K562 (cell line): ENCODE data around the gene TTLL11. TPM values are rescaled to one million over a fixed set of nuclear protein-coding genes. Genes with fewer than 3 reads are reported as not detected.

ENCODE experiments used
- ATAC-seq: fragments of 200-7000 bp; cut with Tn5 transposase; 3 replicates; pipeline ENCODE4 v1.9.1; 2020; ENCODE audit warnings: moderate library complexity
- BruUV-seq: library from RNA; stranded (reverse); fragments of 400-500 nt; replicated peaks from 2 replicates; lab custom pipeline; 2021; lab: Mats Ljungman, UMichigan
- CTCF ChIA-PET: fragments of 300-600 bp; formaldehyde crosslinking; extraction: SDS; loops from one replicate; lab custom pipeline; 2021; ENCODE audit warnings: low intra/inter-chr PET ratio; lab: Yijun Ruan, JAX
- POLR2A ChIA-PET: fragments of 300-600, 350-650 bp; sonication (Branson Sonifier 250); formaldehyde crosslinking; extraction: SDS; loops from one replicate; lab custom pipeline; 2021; ENCODE audit warnings: antibody characterized with exemption, inconsistent platforms; lab: Yijun Ruan, JAX
- DNase-seq, 4 experiments: peaks; one replicate each; pipeline versions ENCODE4 v3.0.0 to v3.0.0-alpha.2; 2011 to 2018; ENCODE audit warnings: low spot score in 3 of 4, mixed read lengths in 3 of 4; ENCODE audit errors: extremely low read depth in 1 of 4
- FAIRE-seq: peaks from 2 replicates; lab custom pipeline; 2011; peaks lifted over from hg19 to GRCh38; lab: Jason Lieb, UNC
- H2AFZ ChIP-seq: 2 replicates; pipeline ENCODE4 v1.6.0; 2011; ENCODE audit warnings: low read depth, low read length, control low read depth, inconsistent platforms
- H3K27ac ChIP-seq: fragments of 200-600 bp; 3 replicates; pipeline ENCODE4 v1.8.0; 2011; ENCODE audit warnings: low read depth, mild to moderate bottlenecking, control low read depth, inconsistent platforms, low read length, moderate library complexity, mixed read lengths; ENCODE audit errors: extremely low read depth
- H3K27me3 ChIP-seq, 2 experiments: fragments of 300-600 bp in 1 of 2; 2 replicates in 1 of 2; 3 replicates in 1 of 2; pipeline versions ENCODE4 v1.6.0 to v1.8.0; 2011; ENCODE audit warnings: inconsistent platforms in 2 of 2, low read length in 2 of 2, mild to moderate bottlenecking in 1 of 2, mixed read lengths in 1 of 2, moderate library complexity in 1 of 2; ENCODE audit not compliant: control insufficient read depth in 2 of 2, insufficient read depth in 2 of 2
- H3K36me3 ChIP-seq: fragments of 300-600 bp; 3 replicates; pipeline ENCODE4 v1.8.0; 2011; ENCODE audit warnings: mild to moderate bottlenecking, low read length, inconsistent platforms; ENCODE audit not compliant: control insufficient read depth, insufficient read depth
- H3K4me1 ChIP-seq, 2 experiments: fragments of 200-600 bp in 1 of 2; replicated peaks in 1 of 2; 2 replicates in 1 of 2; 3 replicates in 1 of 2; pipeline versions ENCODE4 v1.5.1 to v1.8.0; 2011; ENCODE audit warnings: inconsistent platforms in 2 of 2, low read length in 2 of 2, mild to moderate bottlenecking in 1 of 2, mixed read lengths in 1 of 2, moderate library complexity in 1 of 2; ENCODE audit not compliant: control insufficient read depth in 2 of 2, insufficient read depth in 2 of 2
- H3K4me2 ChIP-seq: 2 replicates; pipeline ENCODE4 v1.6.1; 2011; ENCODE audit warnings: low read length, control low read depth, inconsistent platforms, mixed read lengths; ENCODE audit not compliant: insufficient read depth
- H3K4me3 ChIP-seq: fragments of 200-600 bp; sonication (generic), shearing (Covaris generic); 2 replicates; pipeline ENCODE4 v1.5.1; 2016; ENCODE audit warnings: control low read depth, inconsistent platforms
- H3K79me2 ChIP-seq: fragments of 200-600 bp; 3 replicates; pipeline ENCODE4 v1.8.0; 2011; ENCODE audit warnings: low read length, inconsistent platforms; ENCODE audit not compliant: control insufficient read depth, insufficient read depth
- H3K9ac ChIP-seq, 2 experiments: 2 replicates each; pipeline versions ENCODE4 v1.6.0 to v1.6.1; 2011; ENCODE audit warnings: low read depth in 2 of 2, low read length in 2 of 2, control low read depth in 1 of 2, inconsistent platforms in 1 of 2, mild to moderate bottlenecking in 1 of 2, mixed read lengths in 1 of 2; ENCODE audit not compliant: insufficient read depth in 1 of 2
- H3K9me1 ChIP-seq: one replicate; pipeline ENCODE4 v1.6.0; 2011; ENCODE audit warnings: inconsistent platforms, mild to moderate bottlenecking, low read length, moderate library complexity; ENCODE audit not compliant: control insufficient read depth, insufficient read depth
- H3K9me3 ChIP-seq: replicated peaks from 2 replicates; pipeline ENCODE4 v1.5.1; 2011; ENCODE audit warnings: low read depth, low read length, inconsistent platforms; ENCODE audit not compliant: control insufficient read depth, insufficient read depth
- H4K20me1 ChIP-seq: replicated peaks from 2 replicates; pipeline ENCODE4 v1.6.1; 2011; ENCODE audit warnings: low read length, inconsistent platforms, mixed read lengths; ENCODE audit not compliant: control insufficient read depth, insufficient read depth
- CBX1 ChIP-seq: sonication (generic); IDR thresholded peaks from 2 replicates; pipeline ENCODE4 v1.6.1; 2016; ENCODE audit warnings: antibody characterized with exemption, low read depth, mild to moderate bottlenecking
- FOXA3 ChIP-seq, 2 experiments: fragments of 450-650 bp in 1 of 2; sonication (generic) in 1 of 2; formaldehyde crosslinking; IDR thresholded peaks in 1 of 2; conservative IDR thresholded peaks in 1 of 2; 2 replicates each; pipeline versions ENCODE4 v1.4.0 to v1.8.0; 2020 to 2022; ENCODE audit warnings: mild to moderate bottlenecking in 2 of 2, missing genetic modification reagents in 1 of 2
- GATAD2A ChIP-seq: fragments of 450-650 bp; IDR thresholded peaks from 2 replicates; pipeline ENCODE4 v1.6.1; 2017
- HDAC1 ChIP-seq, 2 experiments: fragments of 450-650 bp; IDR thresholded peaks; 2 replicates each; pipeline ENCODE4 v1.6.1; 2016 to 2017; ENCODE audit warnings: inconsistent platforms in 1 of 2, mild to moderate bottlenecking in 1 of 2, moderate library complexity in 1 of 2
- SMARCA5 ChIP-seq: fragments of 450-650 bp; IDR thresholded peaks from 2 replicates; pipeline ENCODE4 v1.6.1; 2016
- TAF7 ChIP-seq: fragments of 450-650 bp; IDR thresholded peaks from 2 replicates; pipeline ENCODE4 v1.6.1; 2016; ENCODE audit warnings: missing genetic modification characterization, missing compliant biosample characterization
- ZNF436 ChIP-seq: fragments of 250-450, 450-650 bp; sonication (Bioruptor Pico); formaldehyde crosslinking; IDR thresholded peaks from 2 replicates; pipeline ENCODE4 v1.7.0; 2020; ENCODE audit warnings: mild to moderate bottlenecking
- ZNF507 ChIP-seq: conservative IDR thresholded peaks from 2 replicates; pipeline ENCODE4 v1.6.1; 2017; ENCODE audit warnings: missing genetic modification characterization, missing compliant biosample characterization
- WGBS: fragments of 100-300 bp; shearing (Covaris generic); methylation state at CpG from one replicate; pipeline ENCODE4 v1.1.6; 2016; ENCODE audit warnings: low coverage, mixed read lengths; ENCODE audit not compliant: insufficient coverage; ENCODE audit errors: missing lambda C conversion rate; 5-methylcytosine and 5-hydroxymethylcytosine counted together
- in situ Hi-C: fragments of 300-500 bp; cut with MboI; formaldehyde crosslinking; loops from 4 replicates; pipeline ENCODE4 v1.15.0; 2018; ENCODE audit warnings: inconsistent platforms, mixed read lengths
- intact Hi-C: fragments of 100-400 bp; cut with micrococcal nuclease; formaldehyde crosslinking; loops from 2 replicates; pipeline ENCODE4 v1.14.2; 2022
- polyA plus RNA-seq, 8 experiments: library from polyadenylated mRNA; depleted of rRNA in 4 of 8; stranded (reverse) in 5 of 8; unstranded in 3 of 8; fragments of >200 nt; fragmentation: Nextera tagmentation in 2 of 8; fragmentation: Illumina TruSeq in 1 of 8; extraction: Ambion mirVana in 2 of 8; extraction: Trizol in 1 of 8; gene quantifications; 2 replicates each; pipeline versions ENCODE4 v1.2.1 to v1.2.3, GENCODE V29; 2011 to 2014; ENCODE audit warnings: inconsistent platforms in 1 of 8, missing spikeins in 1 of 8
- total RNA-seq, 7 experiments: library from RNA; depleted of rRNA in 6 of 7; stranded (reverse); fragments of >200 nt in 6 of 7; fragmentation: Illumina TruSeq in 2 of 7; extraction: Trizol in 2 of 7; gene quantifications; 2 replicates each; pipeline versions ENCODE4 v1.2.1 to v1.2.3, GENCODE V29; 2011 to 2021; ENCODE audit warnings: low replicate concordance in 1 of 7
- TF ChIP-seq, protein P1 (sequence below), 2 experiments: fragments of 450-650 bp; IDR thresholded peaks; 2 replicates each; pipeline ENCODE4 v1.6.1; 2016; ENCODE audit warnings: mild to moderate bottlenecking in 2 of 2, borderline replicate concordance in 1 of 2, low read depth in 1 of 2, moderate library complexity in 1 of 2

TTLL11 gene
- total and polyA plus RNA-seq, 9 of the 15 experiments (the other 6 are each of a cell fraction or from before 2014, with no cell fraction given): 0.83 to 4.4 (median 2.7) TPM

DNA sequence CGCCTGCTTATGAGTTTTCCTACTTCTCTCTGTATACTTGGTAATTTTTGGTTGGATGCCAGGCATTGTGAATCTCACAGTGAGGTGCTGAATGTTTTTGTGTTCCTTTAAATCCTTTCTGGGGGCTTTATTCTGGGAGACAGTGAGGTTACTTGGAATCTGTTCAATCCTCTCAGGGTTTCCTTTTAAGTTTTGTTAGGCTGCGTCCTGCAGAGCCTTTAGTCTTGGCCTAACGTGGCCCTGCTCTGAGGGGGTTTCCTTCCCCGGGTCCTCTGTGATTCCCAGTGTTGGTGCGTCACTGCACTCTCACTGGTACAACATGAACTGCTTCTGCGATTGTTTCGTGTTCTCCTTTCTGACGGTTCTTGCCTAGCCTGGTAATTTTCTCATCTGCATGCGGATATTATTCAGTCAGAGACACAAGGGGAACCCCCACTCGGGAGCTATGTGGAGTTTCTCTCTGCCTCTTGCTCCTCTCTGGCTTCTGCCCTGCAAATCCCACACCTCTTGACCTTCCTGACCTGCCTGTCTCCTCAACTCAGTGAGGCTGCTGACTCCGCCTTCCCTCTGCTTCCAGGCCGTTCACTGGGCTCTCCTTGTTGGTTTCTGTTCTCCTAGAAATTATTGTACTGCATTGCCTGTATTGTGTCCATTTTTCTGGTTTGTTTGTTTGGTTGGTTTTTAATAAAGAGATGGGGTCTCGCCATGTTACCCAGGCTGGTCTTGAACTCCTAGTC lies 313.6 kb downstream of the TTLL11 start (continued):
- TF ChIP-seq TAF7 (no peak), GATAD2A (no peak), CBX1 (no peak), ZNF436 (CRISPR knock-in tag) (no peak)

DNA sequence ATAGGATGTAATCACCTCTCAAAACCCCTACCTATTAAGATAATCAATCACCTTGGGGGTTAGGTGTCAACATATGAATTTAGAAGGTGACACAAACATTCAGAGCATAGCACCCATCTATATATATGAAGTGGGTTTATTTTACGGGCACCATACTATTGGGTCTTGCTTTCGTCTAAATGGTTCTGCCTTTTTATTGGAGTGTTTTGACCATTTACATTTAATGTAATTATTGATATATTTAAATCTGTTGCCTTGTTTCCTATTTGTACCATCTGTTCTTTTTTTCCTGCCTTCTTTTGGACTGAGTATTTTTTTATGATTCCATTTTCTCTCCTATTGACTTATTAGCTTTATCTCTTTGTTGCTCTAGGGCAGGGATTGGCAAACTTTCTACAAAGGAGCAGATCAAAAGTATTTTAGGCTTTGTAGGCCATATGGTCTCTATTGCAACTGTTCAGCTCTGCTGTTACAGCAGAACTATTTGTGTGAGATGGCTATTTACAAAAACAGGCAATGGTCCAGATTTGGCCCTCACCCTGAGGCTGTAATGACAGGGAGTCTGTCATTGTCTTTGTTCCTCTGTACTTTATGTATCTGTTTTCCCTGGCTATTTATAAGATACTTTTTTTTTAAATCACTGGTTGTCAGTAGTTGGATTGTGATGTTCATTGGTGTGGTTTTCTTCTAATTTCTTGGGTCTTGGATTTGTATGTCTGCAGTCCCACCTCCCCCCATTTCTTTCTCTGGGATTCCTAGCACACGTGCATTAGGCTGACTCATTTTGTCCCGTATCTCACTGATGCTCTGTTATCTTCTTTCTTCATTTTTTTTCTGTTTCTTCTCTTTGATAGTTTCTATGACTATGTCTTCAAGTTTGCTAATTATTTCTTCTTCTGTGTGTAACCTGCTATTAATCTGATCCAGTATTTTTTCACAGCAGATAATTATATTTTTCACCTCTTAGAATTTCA lies 314.6 kb downstream of the TTLL11 start:
- H3K4me2 ChIP-seq: no peak overlapping the region
- H4K20me1 ChIP-seq: no peaks in the 10 kb centered on the region; the same call in 1 of the 2 replicates
- CTCF ChIA-PET: no interaction called here
- H3K79me2 ChIP-seq: no peaks in the 10 kb centered on the region
- no peak for DNase-seq
- intact Hi-C loops (no loop called here), in situ Hi-C loops (no loop called here)
- H3K4me3 ChIP-seq: no peak overlapping the region
- H3K4me1 ChIP-seq: peaks cover 0 to 1% of the 10 kb centered on the region in 2 experiments; a peak in 1 of 5 replicates
- BruUV-seq: no TSS peak
- H3K9ac ChIP-seq: no peak overlapping the region
- 3% methylated on average over 4 of the region's 4 CpGs for WGBS
- TF ChIP-seq SMARCA5: no peak
- peak; percentile 93 for TF ChIP-seq ZNF507
- TF ChIP-seq FOXA3 (CRISPR knock-in tag; conservative IDR thresholded peaks at IDR 0.05 in 1 of 2, IDR thresholded peaks at IDR 0.05 in 1 of 2): no peak
- TF ChIP-seq, protein P1, sequence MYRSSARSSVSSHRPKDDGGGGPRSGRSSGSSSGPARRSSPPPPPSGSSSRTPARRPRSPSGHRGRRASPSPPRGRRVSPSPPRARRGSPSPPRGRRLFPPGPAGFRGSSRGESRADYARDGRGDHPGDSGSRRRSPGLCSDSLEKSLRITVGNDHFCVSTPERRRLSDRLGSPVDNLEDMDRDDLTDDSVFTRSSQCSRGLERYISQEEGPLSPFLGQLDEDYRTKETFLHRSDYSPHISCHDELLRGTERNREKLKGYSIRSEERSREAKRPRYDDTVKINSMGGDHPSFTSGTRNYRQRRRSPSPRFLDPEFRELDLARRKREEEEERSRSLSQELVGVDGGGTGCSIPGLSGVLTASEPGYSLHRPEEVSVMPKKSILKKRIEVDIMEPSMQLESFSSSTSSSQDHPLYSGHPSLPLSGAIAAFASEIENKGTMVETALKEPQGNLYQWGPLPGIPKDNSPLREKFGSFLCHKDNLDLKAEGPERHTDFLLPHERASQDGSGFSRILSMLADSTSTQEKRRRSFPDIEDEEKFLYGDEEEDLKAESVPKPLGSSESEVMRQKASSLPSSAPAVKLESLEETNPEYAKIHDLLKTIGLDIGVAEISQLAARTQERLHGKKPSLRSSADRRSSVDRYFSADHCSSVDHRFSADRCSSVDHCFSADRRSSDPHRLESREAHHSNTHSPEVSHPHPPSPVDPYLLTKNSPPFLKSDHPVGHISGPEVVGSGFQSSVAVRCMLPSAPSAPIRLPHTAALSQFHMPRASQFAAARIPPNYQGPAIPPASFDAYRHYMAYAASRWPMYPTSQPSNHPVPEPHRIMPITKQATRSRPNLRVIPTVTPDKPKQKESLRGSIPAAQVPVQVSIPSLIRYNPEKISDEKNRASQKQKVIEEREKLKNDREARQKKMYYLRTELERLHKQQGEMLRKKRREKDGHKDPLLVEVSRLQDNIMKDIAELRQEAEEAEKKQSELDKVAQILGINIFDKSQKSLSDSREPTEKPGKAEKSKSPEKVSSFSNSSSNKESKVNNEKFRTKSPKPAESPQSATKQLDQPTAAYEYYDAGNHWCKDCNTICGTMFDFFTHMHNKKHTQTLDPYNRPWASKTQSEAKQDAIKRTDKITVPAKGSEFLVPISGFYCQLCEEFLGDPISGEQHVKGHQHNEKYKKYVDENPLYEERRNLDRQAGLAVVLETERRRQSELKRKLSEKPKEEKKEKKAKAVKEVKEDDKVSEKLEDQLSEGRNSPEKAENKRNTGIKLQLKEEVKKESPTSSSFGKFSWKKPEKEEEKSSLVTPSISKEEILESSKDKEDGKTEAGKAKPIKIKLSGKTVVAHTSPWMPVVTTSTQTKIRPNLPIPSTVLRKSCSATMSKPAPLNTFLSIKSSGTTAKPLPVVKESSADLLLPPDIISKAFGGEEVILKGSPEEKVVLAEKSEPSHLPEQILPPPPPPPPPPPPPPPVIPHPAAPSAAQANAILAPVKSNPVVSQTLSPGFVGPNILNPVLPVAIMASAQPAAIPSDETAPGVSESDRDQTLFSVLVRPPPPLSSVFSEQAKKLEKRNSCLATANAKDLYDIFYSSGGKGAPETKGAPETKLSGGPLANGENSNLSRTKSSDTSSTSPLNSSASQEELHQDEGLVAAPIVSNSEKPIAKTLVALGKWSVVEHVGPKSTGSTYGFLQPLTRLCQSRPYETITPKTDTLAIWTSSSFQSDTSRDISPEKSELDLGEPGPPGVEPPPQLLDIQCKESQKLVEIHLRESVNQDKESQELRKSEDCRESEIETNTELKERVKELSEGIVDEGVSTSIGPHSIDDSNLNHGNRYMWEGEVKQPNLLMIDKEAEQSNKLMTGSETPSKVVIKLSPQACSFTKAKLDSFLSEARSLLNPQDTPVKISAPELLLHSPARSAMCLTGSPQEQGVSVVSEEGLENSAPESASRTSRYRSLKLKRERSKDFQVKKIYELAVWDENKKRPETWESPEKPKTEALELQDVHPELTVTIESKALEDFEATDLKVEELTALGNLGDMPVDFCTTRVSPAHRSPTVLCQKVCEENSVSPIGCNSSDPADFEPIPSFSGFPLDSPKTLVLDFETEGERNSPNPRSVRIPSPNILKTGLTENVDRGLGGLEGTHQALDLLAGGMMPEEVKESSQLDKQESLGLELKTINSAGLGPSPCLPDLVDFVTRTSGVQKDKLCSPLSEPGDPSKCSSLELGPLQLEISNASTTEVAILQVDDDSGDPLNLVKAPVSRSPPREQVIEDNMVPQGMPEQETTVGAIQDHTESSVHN (IDR thresholded peaks at IDR 0.05; ENCODE audit: borderline replicate concordance in 1 of 2, low read depth in 1 of 2): no peak
- TF ChIP-seq HDAC1 (IDR thresholded peaks at IDR 0.05): no peak
- TF ChIP-seq, all 486 proteins: peak for 1
- Histone ChIP-seq H3K36me3 (no peaks in the 10 kb centered on the region), H3K27me3 (peaks cover 26 to 74% of the 10 kb centered on the region in 2 experiments), H2AFZ (no peak overlapping the region), H3K9me1 (no peaks in the 10 kb centered on the region), H3K9me3 (no peaks in the 10 kb centered on the region), H3K27ac (no peak overlapping the region)
- ATAC-seq (no peak), FAIRE-seq (no peak)
- POLR2A ChIA-PET: interaction anchor here (0.6 to 1.1 kb wide), 2 partner anchors 11 to 166 kb away, joined by 3 to 5 read pairs; no protein-coding TSS in a partner anchor
